ENCODE measurements around the gene PLEKHG3. TPM values are rescaled to one million over a fixed set of nuclear protein-coding genes. Genes with fewer than 3 reads are reported as not detected.

The PLEKHG3 gene
- total RNA-seq, 2 donors from 2014 or later = 79.3 to 90.1 TPM

DNA sequence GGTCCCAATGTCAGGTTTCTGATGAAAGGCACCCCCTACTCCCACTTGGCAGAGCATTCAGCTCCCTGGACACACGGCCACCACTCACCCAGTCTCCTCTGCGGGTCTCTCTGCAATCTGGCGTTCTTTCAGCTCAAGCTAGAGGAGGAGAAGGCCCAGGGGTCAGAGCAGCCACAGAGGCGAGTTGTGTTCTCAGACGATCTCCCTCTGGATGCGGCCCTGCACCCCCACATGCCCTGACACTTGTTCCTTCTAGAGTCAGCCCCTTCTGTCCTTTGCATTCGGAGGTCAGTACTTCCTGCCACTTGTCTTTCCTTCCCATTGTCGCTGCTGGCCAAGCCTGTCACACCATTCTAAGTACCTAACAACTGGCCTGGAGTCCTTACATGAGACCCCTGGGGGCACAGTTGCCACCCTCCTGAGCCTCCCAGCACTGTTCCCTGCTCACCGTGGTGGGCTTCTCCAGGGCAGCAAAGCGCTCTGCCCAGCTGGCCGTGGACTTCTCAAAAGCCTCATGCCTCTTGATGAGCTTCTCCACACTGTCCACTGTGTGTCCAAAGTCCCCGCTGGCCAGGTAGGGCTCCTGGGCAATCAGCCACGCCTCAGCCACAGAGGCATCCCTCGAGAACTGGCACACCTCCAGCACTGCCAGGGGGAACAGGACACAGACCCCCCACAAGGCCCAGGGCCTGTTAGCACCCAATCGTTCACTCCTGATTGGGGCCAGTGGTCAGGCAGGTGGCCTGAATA is 63.2 kb downstream of the PLEKHG3 start:
- DNase-seq (no peak), ATAC-seq (no peak)
- intact Hi-C loops (cut with DNase I, micrococcal nuclease) = no loop called here

DNA sequence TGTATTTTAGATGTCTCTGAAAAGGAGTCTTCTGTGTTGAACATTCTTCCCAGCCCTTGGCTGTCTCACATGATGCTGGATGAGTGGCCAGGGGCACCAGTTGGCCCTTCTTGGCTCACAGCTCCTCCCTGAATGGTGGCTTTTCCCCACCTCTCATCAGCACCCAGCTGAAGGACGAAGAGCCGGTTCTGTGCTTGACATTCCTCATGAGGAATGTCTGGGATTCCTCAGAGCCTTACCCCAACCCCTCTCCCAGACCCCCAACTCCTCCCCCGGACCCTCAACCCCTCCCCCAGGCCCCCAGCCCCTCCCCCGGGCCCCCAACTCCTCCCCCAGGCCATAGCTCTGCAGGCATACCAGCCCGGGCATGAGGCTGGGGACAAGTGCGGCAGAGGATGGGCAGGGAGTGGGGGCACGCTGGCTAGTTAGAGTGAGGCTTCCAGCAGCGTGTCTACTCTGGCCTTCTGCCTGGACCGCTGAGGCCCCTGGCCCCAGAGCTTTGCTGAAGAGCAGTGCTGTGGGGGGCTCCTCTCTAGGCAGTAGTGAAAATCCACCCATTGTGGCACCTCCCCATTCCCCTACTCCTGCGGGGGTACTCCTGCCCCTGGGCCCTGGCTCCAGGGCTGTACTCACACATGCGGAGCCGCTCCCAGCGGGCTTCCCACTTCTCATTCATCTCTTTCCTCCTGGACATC is 64.3 kb downstream of the PLEKHG3 start:
- DNase-seq (no peak), ATAC-seq (no peak)
- intact Hi-C loops (cut with DNase I, micrococcal nuclease) = no loop called here

DNA sequence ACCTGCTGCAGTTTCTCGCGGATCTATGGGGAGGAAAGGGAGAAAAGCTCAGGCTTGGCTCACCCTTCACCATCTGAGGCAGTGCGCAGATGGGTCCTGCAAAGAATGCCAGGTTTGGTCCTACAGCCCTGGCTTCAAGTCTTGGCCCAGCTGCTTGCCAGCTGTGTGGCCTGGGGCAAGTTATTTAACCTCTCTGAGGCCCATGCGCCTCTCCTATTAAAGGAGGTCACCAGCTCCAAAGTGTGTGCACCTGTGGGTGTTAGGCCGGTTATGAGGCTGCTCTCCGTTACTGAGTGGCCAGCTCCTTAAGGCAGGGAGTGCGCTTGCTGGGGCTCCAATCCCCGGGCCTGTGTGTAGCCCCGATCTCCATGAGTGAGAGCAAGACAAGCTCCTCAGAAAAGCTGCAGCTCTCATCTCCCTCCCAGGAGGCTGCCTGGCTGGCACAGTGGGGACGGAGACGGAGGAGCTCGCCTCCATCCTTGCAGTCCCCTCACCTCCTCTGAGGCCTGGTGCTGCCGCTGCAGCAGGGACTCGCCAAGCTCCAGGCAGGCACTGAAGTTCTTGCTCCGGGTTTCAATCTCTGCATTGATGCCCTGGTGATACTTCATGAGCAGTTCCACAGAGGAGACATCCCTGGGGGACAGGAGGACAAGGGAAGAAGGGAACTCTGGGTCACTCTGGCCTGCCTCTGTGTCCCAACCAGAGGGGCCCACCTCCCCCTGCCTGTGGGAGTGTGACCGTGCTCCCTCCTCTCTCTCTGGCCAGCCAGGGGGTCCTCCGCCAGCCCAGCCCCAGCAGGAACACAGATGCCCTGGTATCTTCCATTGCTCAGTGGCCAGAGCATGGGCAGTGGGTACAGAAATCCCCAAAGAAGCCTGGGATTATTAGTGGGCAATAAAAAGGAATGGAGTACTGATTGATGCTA is 65.1 kb downstream of the PLEKHG3 start:
- no peak for DNase-seq
- no peak for ATAC-seq
- intact Hi-C loops (cut with DNase I, micrococcal nuclease) = no loop called here

DNA sequence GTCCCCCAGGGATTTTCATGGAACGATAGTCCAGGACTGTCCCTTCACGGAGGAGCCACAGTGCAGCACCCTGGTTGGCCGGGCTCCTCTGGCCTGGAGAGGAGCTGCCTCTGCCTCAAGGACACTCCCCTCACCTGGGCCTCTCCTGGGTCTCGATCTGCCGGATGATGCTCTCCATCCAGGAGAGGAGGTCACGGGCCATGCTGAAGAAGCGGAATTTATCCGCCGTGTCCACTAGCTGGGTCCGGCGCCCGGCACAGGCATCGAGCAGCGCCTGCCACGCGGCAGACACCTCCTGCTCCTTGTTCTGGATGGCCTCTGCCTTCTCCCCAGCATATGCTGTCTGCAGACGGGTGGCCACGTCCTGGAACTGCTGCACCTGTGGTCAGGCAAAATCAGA is 66.5 kb downstream of the PLEKHG3 start:
- intact Hi-C loops (cut with DNase I, micrococcal nuclease) = no loop called here
- ATAC-seq (no peak), DNase-seq (no peak)

DNA sequence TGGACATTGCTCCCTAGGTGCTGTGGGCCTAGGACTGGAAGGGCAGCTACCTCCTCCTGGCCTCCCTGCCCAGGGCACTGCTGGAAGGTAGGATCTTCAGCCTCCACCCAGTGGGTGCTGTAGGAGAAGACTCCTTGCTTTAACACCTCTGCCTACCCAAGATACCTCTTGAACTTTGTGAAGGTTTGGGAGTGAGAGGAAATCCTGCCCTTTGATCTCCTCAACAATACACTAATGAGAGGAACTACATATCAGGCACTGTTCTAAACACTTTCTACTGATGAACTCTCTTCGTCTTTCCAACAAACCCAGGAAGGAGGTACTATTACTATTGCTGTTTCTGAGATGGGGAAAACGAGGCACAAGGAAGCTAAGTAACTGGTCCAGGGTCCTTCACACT is 66.9 kb downstream of the PLEKHG3 start:
- intact Hi-C loops (cut with DNase I, micrococcal nuclease) = no loop called here
- ATAC-seq = no peak
- DNase-seq = no peak

DNA sequence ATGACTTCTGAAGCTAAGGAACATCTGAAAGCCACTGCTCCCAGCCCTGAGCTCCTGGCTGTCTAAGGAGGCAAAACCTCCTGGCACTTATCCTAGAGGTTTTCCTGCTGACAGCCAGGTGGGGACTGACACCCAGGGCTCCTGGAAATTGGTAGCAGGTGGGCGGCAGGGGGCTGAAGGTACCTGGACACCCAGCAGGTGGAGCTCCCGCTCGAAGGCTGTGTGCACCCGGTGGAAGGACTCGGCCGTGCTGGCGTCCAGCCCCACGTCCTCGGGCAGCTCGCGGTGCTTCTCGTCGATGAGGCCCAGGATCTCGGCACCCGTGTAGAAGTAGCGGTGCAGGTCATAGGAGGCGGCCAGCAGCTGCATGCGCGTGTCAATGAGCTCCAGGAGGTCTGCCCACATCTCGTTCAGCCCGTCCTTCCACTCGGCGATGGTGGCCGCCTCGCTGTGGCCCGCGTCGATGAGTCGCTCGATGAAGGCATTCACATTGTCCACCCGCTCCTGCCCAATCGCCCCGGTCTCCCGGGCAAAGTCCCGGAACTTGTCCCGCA is 68.2 kb downstream of the PLEKHG3 start:
- ATAC-seq = no peak
- DNase-seq = no peak
- intact Hi-C loops (cut with DNase I, micrococcal nuclease) = no loop called here

DNA sequence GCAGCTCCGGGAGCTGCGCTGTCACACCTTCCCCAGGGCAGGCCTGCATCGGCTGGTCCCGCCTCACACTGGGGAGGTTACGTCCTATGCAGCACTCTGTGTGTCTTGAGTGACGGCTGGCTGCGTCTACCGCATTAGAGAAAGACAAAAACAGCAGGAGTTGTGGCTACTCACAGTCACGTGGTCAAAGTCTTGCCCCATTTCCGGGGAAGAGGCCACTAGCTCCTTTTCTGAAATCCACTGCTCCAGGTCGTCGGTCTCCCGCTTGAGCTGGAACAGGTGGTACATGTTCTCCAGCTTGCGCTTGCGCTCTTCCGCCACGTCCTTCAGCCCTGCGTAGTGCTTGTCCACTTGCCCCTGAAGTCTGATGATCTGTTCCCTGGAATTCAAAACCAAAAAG is 68.8 kb downstream of the PLEKHG3 start:
- no peak for ATAC-seq

DNA sequence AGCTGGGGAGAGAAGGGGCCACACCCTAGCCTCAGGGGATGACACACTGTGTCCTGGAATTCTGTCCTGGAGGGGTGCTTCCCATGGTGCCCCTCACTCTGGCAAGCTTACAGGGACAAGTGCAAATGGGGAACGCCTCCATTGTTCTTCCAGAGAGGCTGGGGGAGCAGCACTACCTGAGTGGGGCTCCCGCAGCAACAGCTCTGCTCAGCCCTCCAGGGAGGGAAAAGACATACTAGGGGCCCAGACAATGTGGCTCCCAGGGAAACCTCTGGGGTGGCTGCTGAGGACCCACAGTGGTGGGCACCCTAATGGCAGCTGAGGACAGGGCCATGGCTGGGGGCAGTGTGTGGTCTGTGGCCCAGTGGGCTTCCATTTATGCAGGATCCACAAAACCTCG is 69.4 kb downstream of the PLEKHG3 start:
- intact Hi-C loops (cut with DNase I, micrococcal nuclease) = no loop called here
- DNase-seq (no peak), ATAC-seq (no peak)

More for the DNA sequence above, 68.8 kb downstream of the PLEKHG3 start:
- intact Hi-C loops (cut with DNase I, micrococcal nuclease) = no loop called here
- DNase-seq = no peak

DNA sequence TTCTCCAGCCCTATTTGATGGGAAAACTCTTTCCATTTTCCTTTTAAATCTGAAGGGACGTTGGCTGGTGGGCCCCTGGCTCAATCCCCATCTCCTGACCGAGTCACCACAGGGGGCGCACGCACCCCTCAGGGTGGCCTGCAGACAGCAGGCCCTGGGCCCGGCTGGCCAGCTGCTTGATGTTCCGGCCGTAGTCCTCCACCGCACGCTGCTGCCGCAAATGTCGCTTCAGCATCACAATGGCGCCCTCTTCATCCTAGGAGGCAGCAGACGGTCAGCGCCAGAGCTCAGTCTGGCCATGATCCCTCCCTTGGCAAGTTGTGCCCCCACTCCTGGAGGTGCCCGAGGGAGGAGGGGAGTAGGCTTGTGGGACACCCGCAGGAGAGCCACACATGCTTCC is 70.0 kb downstream of the PLEKHG3 start:
- intact Hi-C loops (cut with DNase I, micrococcal nuclease) = no loop called here
- DNase-seq (no peak), ATAC-seq (no peak)

DNA sequence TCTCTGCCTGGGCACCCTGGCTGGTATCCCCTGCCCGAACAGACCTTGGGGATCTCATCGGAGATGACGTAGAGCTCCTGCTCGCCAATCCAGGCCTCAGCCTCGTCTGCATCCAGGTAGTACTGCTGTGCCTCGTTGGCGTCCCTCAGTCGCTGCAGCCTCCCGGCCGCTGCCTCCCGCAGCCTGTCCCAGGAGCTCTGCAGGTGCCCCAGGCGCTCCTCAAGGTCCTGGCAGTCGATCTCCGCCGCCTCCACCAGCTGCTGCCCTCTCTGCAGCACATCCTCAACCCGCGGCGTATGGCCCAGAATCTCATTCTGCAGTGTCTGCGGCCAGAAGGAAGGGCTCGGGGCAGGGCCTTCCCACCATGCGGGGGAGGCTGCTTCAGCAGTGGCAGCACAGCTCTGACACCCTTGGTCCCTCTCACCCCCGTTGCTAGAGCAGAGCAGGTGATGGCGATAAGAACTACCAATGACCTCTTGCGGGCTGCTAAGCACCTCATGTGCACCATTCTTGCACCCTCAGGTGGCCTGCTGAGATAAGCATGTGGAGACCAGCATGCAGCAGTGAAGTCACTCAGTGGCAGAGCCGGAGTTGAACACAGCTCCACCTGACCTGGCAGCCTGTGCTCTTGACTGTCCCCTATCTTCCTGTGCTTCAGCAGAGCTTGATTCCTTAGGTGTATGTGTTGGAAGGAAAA is 71.0 kb downstream of the PLEKHG3 start:
- ATAC-seq = no peak
- DNase-seq = no peak
- intact Hi-C loops (cut with DNase I, micrococcal nuclease) = no loop called here

DNA sequence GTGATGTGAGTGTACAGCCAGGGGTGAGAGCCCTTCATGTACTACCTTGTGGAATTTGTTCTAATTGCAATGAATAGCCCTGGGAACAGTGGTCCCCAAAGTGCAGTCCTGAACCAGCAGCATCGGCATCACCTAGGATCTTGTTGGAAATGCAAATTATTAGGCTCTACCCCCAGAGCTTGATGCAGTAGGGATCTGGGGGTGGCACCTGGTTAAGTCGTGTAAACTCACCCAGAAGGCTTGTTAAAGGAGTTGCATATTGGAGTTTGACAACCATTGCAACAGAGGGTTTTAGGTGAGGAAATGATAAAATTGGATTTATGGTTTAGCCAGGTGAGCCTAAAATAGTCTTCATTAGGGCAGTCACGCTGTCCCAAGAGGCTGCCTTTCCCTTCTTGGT is 73.2 kb downstream of the PLEKHG3 start:
- no peak for DNase-seq
- no peak for ATAC-seq
- intact Hi-C loops (cut with DNase I, micrococcal nuclease) = no loop called here

DNA sequence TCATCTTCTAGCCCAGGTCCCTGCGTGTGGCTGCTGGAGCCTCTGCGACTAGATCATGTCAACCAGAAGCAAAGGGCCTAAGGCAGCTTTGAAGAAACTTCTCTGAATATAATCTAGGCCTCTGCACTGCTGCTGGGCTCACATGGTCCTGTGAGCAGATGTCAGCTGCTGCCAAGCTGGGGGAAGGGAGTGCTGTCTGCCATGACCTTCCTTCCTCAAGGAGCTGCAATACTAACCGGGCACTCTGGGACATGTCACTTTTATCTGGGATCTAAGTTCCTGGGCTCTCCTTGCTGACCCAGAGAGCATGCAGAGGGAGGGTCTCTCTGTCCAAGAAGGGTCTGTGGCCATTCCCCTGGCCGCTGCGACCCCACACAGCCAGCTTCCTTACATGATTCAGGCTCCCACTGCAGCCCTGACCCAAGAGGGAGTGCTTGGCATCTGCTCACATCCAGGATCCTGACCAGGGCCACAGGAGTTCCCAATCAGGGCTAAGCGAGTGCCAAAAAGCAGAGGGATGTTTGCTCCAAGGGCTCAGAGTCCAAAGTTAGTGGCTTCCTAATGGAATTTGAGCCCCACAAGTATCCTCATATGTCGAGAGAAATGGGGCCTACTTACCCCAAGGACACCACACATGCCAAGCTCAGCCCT is 74.0 kb downstream of the PLEKHG3 start:
- intact Hi-C loops (cut with DNase I, micrococcal nuclease) = no loop called here
- ATAC-seq (no peak), DNase-seq (no peak)

DNA sequence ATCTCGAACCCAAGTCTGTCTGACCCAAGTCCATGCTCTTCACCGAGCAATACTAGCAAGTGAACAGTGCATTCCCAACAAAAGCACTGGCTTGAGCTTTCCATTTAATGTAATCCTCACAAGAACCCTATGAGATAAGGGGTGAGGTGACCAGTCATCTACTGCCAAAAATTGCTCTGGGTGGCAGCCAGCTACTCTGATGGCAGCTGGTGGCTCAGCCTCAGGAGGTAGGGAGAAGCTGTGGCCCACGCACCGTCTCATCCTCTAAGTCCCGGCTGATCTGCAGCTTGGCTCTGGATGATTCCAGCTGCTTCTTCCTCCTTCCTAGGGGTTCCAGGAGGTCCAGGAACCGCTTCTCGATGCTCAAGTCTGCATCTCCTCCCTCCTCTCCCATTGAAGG is 75.2 kb downstream of the PLEKHG3 start:
- DNase-seq = no peak
- intact Hi-C loops (cut with DNase I, micrococcal nuclease) = no loop called here
- no peak for ATAC-seq

DNA sequence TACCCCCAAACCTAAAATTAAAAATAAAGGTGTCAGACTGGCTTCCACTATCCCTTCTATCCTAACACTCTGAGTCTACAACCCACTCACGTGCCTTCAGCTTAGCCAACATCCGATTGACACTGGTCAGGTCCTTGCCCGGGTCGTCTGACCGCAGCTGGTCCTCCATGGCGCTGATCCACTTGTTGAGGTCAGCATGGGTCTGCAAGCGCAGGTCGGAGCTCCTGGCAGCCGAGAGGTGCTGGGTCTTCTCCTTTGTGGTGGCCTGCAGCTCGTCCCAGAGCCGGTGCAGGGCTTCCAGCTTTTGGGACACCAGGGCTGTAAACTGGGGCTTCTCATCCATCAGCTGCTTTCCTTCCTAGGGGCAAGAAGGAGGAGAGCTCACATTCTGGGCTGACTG is 78.0 kb downstream of the PLEKHG3 start:
- no peak for ATAC-seq
- DNase-seq = no peak
- intact Hi-C loops (cut with DNase I, micrococcal nuclease) = no loop called here

DNA sequence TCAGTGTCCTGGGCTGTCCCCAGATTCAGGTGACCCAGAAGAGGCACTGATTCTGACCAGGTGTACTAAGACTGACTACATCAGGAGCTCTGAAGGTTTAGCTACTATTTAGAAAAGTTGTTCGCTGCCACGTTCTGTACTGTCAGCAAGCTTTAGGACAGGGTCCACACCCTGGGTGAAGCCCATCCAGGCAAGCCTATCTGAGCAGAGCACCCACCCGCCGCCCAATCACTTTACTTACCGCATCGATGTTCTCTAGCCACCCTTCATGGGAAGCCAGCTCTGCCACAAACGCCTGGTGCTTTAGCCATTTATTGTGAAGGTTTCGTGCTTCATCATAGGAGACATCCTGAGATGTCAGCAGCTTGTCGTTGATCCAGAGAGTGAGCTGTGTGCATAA is 79.8 kb downstream of the PLEKHG3 start:
- DNase-seq (no peak), ATAC-seq (no peak)
- intact Hi-C loops (cut with DNase I, micrococcal nuclease) = no loop called here

DNA sequence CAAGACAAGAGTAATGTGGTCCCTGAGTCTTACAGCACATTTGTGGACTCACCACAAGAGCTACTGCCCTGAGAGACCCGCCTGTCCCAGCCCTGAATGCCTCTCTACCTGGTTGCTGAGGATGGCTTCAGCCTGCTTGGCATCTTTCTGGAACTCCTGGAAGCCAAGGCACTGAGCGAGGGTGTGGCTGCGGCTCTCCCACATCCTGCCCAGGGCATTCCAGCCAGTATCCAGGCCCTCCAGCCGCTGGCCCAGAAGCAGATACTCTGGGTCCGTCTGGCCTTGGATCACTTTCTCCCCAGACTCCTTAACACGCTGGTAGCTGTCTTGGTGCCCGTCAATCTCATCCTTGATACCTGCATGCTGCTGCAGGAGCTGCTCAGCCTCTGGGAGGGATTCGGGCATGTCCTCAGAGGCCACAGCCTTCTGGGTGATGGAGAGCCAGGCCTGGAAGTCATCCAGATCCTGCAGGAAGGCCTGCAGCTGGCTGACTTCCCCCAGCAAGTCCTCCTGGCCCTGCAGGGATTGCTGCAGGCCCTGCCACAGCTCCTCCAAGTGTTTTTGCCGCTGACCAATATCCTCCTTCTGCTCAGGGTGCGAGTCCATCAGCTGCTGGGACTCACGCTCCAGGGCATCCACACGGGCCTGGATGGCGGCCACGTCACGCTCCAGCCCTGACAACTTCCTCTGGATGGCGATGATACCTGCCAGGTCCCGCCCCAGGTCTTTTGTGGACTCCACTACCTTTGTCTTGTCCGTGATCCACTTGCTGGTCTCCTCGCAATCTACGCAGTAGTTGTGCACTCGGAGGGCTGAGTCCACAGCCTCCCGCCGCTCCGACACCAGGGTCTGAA is 82.3 kb downstream of the PLEKHG3 start:
- intact Hi-C loops (cut with DNase I, micrococcal nuclease) = no loop called here
- ATAC-seq (no peak), DNase-seq (no peak)

DNA sequence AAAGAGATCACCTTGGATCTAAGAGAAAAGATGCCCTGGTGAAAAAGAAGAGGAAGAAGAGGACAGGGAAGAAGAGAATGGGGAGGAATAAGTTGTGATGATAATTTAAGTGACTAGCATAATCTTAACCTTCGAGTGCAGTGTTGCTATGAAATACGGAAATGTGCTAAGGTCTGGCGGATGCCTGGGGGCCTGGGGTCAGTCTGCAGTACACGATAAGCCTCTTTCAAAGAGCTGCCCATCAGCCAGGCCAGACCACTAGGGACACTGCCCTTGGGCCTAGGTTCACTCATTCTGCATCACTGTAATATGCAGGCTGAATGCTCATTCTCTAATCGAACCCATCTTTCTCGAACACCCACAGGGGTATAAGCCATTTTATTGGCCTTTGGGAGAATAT is 83.4 kb downstream of the PLEKHG3 start:
- intact Hi-C loops (cut with DNase I, micrococcal nuclease) = no loop called here
- ATAC-seq = no peak
- DNase-seq = no peak

DNA sequence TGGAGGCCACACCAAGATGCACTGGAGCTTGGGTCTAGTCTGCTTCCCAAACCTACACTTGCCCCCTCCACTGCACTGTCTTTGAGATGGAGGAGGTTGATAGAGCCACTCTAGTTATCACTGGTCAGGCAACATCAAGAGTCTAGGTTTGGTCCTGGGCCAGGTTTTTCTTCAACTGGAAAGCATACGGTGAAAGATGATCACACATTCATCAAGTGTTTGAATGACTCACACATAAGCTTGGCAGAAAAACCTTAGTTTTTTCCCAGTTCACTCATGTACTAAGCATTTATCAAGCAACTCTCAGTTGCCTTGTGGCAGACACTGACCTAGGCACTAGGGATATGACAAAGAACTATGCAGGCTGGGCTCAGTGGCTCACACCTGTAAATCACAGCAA is 84.5 kb downstream of the PLEKHG3 start:
- ATAC-seq (no peak), DNase-seq (no peak)
- intact Hi-C loops (cut with DNase I, micrococcal nuclease) = no loop called here

All from left colon (tissue), 2 donors.